ENCODE results near the gene LZIC. TPM values are rescaled to one million over a fixed set of nuclear protein-coding genes. Genes with fewer than 3 reads are reported as not detected.
A peak's percentile ranks its signal among the peaks of the same experiment; 100 is the strongest.

LZIC gene
- total RNA-seq, 1 experiment from 2014 or later: 37.2 TPM

DNA sequence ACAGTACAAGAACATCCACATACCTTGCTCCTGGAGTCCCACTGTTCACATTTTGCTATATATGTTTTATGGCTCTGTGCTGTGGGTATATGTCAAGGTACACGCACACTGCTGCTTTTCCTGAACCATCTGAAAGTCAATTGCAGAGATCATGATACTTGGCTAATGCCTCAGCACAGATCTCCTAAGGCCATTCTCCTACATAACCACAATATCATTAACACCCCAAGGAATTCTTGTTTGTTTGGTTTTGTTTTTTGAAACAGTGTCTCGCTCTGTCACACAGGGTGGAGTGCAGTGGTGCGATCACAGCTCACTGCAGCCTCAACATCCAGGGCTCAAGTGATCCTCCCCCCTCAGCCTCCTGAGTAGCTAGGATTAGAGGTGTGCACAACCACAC, 49.1 kb downstream of the LZIC start:
- intact Hi-C loops (cut with micrococcal nuclease): loop anchor here (5.0 kb wide), 1 partner anchor 48 kb away; the partner anchor contains the start of genes LZIC and NMNAT1
- DNase-seq (ENCODE audit: unreplicated experiment): no peak
- peak overlapping the region; percentile 94 for H3K27ac Mint-ChIP-seq (ENCODE audit: low read depth, unreplicated experiment)
- ChIA-PET CTCF (interaction anchor here (1.0 to 2.2 kb wide), 2 partner anchors 16 to 74 kb away, joined by 5 to 10 read pairs; no protein-coding TSS in a partner anchor), POLR2A (interaction anchor here (0.6 to 7.1 kb wide), 7 partner anchors 13 to 154 kb away, joined by 4 to 77 read pairs (median 12); partner anchors contain the start of genes CTNNBIP1, LZIC and NMNAT1)
- H3K4me3 Mint-ChIP-seq (ENCODE audit: unreplicated experiment): peak overlapping the region; percentile 65
- no peaks in the 10 kb centered on the region for H3K9me3 Mint-ChIP-seq (ENCODE audit: unreplicated experiment)
- peaks cover 11% of the 10 kb centered on the region for H3K36me3 Mint-ChIP-seq (ENCODE audit: insufficient read depth, unreplicated experiment)
- no TSS peak for BruUV-seq (replicated peaks)
- TF ChIP-seq, protein P1, sequence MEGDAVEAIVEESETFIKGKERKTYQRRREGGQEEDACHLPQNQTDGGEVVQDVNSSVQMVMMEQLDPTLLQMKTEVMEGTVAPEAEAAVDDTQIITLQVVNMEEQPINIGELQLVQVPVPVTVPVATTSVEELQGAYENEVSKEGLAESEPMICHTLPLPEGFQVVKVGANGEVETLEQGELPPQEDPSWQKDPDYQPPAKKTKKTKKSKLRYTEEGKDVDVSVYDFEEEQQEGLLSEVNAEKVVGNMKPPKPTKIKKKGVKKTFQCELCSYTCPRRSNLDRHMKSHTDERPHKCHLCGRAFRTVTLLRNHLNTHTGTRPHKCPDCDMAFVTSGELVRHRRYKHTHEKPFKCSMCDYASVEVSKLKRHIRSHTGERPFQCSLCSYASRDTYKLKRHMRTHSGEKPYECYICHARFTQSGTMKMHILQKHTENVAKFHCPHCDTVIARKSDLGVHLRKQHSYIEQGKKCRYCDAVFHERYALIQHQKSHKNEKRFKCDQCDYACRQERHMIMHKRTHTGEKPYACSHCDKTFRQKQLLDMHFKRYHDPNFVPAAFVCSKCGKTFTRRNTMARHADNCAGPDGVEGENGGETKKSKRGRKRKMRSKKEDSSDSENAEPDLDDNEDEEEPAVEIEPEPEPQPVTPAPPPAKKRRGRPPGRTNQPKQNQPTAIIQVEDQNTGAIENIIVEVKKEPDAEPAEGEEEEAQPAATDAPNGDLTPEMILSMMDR (IDR thresholded peaks at IDR 0.05; ENCODE audit: unreplicated experiment): no peak
- H3K4me1 Mint-ChIP-seq (ENCODE audit: insufficient read depth, unreplicated experiment): peaks cover 48% of the 10 kb centered on the region
- no peaks in the 10 kb centered on the region for H3K27me3 Mint-ChIP-seq (ENCODE audit: insufficient read depth, unreplicated experiment)

DNA sequence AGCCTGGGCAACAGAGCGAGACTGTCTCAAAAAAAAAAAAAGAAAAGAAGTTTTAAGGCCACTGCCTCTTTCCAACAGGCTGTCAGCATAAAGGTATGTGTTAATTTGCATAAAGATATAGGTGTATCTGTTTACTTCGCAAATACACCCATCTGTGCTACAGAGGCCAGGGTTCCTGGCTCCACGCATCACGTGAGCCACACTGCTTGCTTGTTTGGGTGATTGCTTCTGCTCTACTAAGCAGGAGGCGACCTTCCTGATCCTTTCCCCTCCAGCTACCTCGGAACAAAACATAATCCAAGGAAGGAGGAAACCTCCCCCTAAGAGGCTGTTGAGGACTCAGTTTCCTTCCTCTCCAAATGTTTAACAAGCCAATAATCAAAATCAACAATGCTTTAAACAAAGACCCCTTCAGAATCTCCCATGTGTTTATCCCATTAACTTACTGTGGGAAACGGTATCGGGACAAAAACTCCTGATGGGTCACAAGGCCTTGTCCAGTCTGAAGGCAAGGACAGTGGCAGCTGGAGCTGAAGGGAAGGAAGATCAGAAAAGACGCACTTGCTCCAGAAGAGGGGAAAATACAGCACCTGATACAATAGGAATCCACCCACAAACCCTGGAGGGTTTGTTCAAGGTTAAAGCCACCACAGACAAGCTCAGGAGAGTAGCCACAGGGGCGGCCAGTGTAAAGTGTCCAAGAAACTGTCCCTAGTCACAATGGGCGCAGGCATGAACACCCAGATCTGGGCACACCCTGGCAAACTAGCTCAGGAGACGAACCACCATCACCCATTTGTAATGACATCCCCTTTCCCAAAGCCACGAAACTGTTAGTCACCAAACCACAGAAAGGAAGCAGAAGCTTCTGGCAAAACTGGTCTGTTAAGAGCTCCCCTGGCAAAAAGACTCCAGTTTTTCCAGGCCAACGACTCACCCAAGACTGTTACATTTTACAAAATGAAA, 50.3 kb downstream of the LZIC start:
- Mint-ChIP-seq H3K9me3 (ENCODE audit: unreplicated experiment) (no peaks in the 10 kb centered on the region), H3K4me1 (ENCODE audit: insufficient read depth, unreplicated experiment) (peaks cover 48% of the 10 kb centered on the region), H3K27me3 (ENCODE audit: insufficient read depth, unreplicated experiment) (no peaks in the 10 kb centered on the region), H3K36me3 (ENCODE audit: insufficient read depth, unreplicated experiment) (peaks cover 7% of the 10 kb centered on the region), H3K4me3 (ENCODE audit: unreplicated experiment) (peak overlapping the region; percentile 65), H3K27ac (ENCODE audit: low read depth, unreplicated experiment) (peak overlapping the region; percentile 94)
- BruUV-seq (replicated peaks): no TSS peak
- DNase-seq (ENCODE audit: unreplicated experiment): peak; percentile 88
- POLR2A ChIA-PET: interaction anchor here (0.6 to 7.1 kb wide), 13 partner anchors 15 to 1008 kb away, joined by 3 to 77 read pairs (median 4); partner anchors contain the start of genes CTNNBIP1, LZIC, NMNAT1 and PGD
- CTCF ChIA-PET: interaction anchor here (0.6 to 2.2 kb wide), 5 partner anchors 15 to 63 kb away, joined by 3 to 10 read pairs (median 4); no protein-coding TSS in a partner anchor
- intact Hi-C loops (cut with micrococcal nuclease): loop anchor here (5.0 kb wide), 1 partner anchor 49 kb away; the partner anchor contains the start of genes LZIC and NMNAT1
- TF ChIP-seq, protein P1 (IDR thresholded peaks at IDR 0.05; ENCODE audit: unreplicated experiment): no peak

DNA sequence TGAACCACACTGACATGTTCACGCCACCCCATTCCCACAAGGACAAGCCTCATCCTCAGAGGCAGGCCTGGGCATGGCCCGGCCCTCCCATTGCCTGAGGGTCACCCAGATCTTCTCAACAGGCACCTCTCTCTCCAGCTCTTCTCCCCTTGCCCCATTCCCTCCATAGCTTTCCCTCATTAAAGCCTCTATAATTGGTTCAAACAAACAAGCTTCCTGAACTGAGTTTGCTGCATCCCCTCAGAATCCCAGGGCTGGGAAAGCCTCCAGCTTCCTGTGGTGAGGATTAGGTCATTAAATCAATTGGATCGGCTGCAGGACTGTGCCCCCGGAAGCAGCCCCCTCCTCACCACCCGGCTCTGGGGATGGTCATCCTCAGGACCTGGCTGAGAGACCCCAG, 52.0 kb downstream of the LZIC start:
- Mint-ChIP-seq H3K9me3 (ENCODE audit: unreplicated experiment) (no peaks in the 10 kb centered on the region), H3K4me1 (ENCODE audit: insufficient read depth, unreplicated experiment) (peaks cover 48% of the 10 kb centered on the region), H3K27ac (ENCODE audit: low read depth, unreplicated experiment) (peak overlapping the region; percentile 81), H3K4me3 (ENCODE audit: unreplicated experiment) (peak overlapping the region; percentile 59), H3K36me3 (ENCODE audit: insufficient read depth, unreplicated experiment) (peaks cover 7% of the 10 kb centered on the region), H3K27me3 (ENCODE audit: insufficient read depth, unreplicated experiment) (no peaks in the 10 kb centered on the region)
- BruUV-seq (replicated peaks): no TSS peak
- TF ChIP-seq, protein P1 (IDR thresholded peaks at IDR 0.05; ENCODE audit: unreplicated experiment): no peak
- ChIA-PET POLR2A (interaction anchor here (0.7 to 7.1 kb wide), 17 partner anchors 9 to 787 kb away, joined by 3 to 77 read pairs (median 4); partner anchors contain the start of genes CTNNBIP1, LZIC, NMNAT1 and PEX14), CTCF (interaction anchor here (0.6 to 2.0 kb wide), 9 partner anchors 11 to 105 kb away, joined by 3 to 15 read pairs (median 3); no protein-coding TSS in a partner anchor)
- intact Hi-C loops (cut with micrococcal nuclease): loop anchor here (5.0 kb wide), 1 partner anchor 51 kb away; the partner anchor contains the start of genes LZIC and NMNAT1
- peak; percentile 80 for DNase-seq (ENCODE audit: unreplicated experiment)
